Measurements from ENCODE around the gene DNAJC3.
"Not testable (repeated sequence)": the region's sequence is repeated elsewhere in the genome, so short reads cannot be mapped to it uniquely, and the experiment has no call there.

The DNAJC3 gene

DNA sequence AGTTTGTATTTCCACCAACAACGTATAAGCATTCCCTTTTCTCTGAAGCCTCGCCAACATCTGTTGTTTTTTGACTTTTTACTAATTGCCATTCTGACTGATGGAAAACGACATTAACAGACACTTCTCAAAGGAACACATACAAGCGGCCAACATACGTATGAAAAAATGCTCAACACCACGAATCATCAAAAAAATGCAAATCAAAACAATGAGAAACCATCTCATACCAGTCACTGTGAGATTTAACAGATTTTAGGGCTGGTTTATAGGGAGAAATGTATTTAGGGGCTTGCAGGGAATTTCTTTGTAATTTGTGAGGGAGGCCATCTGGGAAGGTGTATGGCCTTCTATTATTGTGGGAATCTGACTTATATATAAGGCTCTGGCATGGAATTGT lies 29.6 kb upstream of the DNAJC3 start:
- no peak for ATAC-seq (replicated peaks; ENCODE audit: extremely low read depth, poor library complexity, severe bottlenecking)
- Mint-ChIP-seq H3K36me3 (ENCODE audit: insufficient read depth) (no peaks in the 10 kb centered on the region), H3K4me3 (no peak overlapping the region), H3K4me1 (no peaks in the 10 kb centered on the region), H3K27ac (ENCODE audit: low read depth) (no peak overlapping the region), H3K9me3 (no peaks in the 10 kb centered on the region), H3K27me3 (peaks cover 25% of the 10 kb centered on the region)
- DNase-seq (ENCODE audit: low spot score in 2 of 2) = no peak

DNA sequence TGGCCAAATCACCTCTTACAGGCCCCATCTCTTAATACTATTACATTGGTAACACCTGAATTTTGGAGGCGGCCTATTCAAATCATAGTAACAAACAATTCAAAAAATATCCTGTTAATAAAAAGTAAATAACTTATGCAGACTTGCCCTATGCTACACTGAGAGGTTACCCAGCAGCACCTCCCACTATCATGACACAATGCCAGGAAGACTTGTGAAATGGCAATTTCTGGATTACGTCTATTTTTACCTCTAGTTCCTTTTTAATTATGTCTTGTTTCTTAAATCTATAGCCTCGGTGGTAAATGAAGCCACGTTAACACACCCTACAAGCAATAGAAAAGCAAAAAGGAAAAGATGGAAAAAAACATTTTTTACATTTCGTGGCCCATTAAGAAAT lies 26.2 kb upstream of the DNAJC3 start:
- ATAC-seq (replicated peaks; ENCODE audit: extremely low read depth, poor library complexity, severe bottlenecking) (no peak), DNase-seq (ENCODE audit: low spot score in 2 of 2) (no peak)
- Mint-ChIP-seq H3K27ac (ENCODE audit: low read depth) (no peak overlapping the region), H3K9me3 (no peaks in the 10 kb centered on the region), H3K4me3 (no peak overlapping the region), H3K27me3 (peaks cover 3% of the 10 kb centered on the region), H3K36me3 (ENCODE audit: insufficient read depth) (no peaks in the 10 kb centered on the region), H3K4me1 (no peaks in the 10 kb centered on the region)

DNA sequence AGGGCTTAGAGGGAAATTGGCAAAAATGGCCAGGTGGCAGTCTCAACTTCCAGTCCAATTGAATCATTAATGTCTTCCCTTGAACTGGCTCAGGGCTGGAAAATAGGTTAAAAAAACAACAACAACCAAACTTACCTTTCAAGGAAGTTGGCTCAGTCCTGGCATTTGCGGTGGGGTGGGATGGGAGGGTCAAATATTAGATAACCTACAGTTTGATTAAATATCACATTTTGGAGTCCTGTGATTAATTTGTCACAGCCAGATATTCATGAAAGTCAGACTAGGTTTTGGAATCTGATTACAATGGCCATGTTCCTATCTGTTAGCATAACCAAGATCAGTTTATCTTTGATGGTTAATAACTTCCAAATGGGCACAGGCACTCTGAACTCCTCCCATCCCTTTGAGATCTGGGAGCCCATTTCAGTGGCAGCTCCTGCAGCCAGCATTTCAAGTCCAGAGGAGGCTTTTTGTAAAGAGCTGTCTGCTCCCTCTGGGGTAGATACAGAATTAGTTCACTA lies 24.6 kb upstream of the DNAJC3 start:
- Mint-ChIP-seq H3K4me3 (no peak overlapping the region), H3K27ac (ENCODE audit: low read depth) (no peak overlapping the region), H3K36me3 (ENCODE audit: insufficient read depth) (no peaks in the 10 kb centered on the region), H3K4me1 (no peaks in the 10 kb centered on the region), H3K27me3 (no peaks in the 10 kb centered on the region), H3K9me3 (no peaks in the 10 kb centered on the region)
- DNase-seq (ENCODE audit: low spot score in 2 of 2) = no peak
- ATAC-seq (replicated peaks; ENCODE audit: extremely low read depth, poor library complexity, severe bottlenecking) = no peak

DNA sequence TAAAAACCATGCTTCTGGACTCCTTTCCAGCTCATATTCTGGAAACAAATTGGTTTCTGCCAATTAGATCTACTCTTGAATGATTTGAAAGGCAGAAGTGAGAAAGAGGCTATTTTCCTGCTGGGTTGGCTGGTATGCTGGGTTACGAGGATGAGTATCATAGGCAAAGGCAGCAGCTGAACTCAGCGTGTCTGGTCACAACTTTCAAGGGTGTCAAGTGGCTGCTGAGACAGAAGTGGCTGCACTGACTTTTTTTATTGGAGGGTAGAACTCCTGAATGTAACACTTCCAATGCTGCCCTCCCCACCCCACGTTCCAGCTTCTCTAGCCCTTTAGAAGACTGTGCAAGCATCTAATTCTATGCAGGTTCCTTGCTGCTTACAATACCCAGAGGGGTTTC lies 24.1 kb upstream of the DNAJC3 start:
- no peak for DNase-seq (ENCODE audit: low spot score in 2 of 2)
- Mint-ChIP-seq H3K36me3 (ENCODE audit: insufficient read depth) (no peaks in the 10 kb centered on the region), H3K27me3 (no peaks in the 10 kb centered on the region), H3K4me1 (no peaks in the 10 kb centered on the region), H3K27ac (ENCODE audit: low read depth) (no peak overlapping the region), H3K9me3 (no peaks in the 10 kb centered on the region), H3K4me3 (no peak overlapping the region)
- ATAC-seq (replicated peaks; ENCODE audit: extremely low read depth, poor library complexity, severe bottlenecking) = no peak

DNA sequence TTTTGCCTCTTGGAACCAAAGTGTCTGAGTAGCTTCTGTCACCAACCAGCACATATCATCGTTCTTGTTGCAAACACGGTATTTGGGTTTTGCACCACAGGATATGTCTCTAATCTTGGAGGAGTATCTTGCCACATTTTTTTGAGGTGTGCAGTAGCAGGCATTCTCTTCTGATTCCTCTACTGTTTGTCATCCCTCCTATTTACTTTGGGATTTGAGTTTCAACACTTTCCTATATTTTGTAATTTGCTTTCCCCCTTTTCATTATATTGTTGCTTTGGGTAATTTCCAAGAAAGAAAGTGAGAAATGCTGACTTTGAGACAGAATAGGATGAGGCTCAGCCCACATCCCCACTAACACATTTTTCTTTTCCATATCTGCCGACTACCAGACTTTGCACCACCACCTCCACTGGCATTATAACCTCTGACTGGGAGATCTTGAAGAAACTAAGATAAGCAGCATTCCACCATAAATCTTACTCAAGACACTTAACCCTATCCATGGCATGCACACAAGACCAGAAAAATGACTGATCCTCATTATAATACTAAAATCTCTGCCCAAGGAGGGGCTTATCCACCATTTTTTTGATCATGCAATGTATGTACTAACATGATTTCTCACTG lies 20.4 kb upstream of the DNAJC3 start:
- H3K27ac Mint-ChIP-seq (ENCODE audit: low read depth) = no peak overlapping the region
- H3K4me1 Mint-ChIP-seq = no peaks in the 10 kb centered on the region
- H3K27me3 Mint-ChIP-seq = no peaks in the 10 kb centered on the region
- no peak overlapping the region for H3K4me3 Mint-ChIP-seq
- H3K36me3 Mint-ChIP-seq (ENCODE audit: insufficient read depth) = no peaks in the 10 kb centered on the region
- peaks cover 5% of the 10 kb centered on the region for H3K9me3 Mint-ChIP-seq
- ATAC-seq (replicated peaks; ENCODE audit: extremely low read depth, poor library complexity, severe bottlenecking) (no peak), DNase-seq (ENCODE audit: low spot score in 2 of 2) (no peak)

DNA sequence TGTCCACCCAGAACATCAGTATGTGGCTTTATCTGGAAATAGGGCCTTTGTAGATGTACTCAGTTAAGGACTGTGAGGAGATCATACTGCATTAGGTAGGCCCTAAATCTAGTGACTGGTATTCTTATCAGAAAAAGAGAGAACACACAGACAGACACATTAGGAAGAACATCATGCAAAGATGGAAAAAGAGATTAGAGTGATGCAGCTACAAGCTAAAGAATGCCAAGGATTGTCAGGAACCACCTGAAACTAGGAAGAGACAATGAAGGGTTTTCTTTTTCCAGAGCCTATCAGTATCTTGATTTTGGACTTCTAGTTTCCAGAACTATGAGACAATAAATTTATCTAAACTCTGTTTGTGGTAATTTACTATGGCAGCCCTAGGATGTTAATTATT lies 17.4 kb upstream of the DNAJC3 start:
- no peak overlapping the region for H3K4me3 Mint-ChIP-seq
- peaks cover 10% of the 10 kb centered on the region for H3K9me3 Mint-ChIP-seq
- peaks cover 23% of the 10 kb centered on the region for H3K27me3 Mint-ChIP-seq
- ATAC-seq (replicated peaks; ENCODE audit: extremely low read depth, poor library complexity, severe bottlenecking) (no peak), DNase-seq (ENCODE audit: low spot score in 2 of 2) (no peak)
- H3K27ac Mint-ChIP-seq (ENCODE audit: low read depth) = no peak overlapping the region
- H3K36me3 Mint-ChIP-seq (ENCODE audit: insufficient read depth) = no peaks in the 10 kb centered on the region
- H3K4me1 Mint-ChIP-seq = no peaks in the 10 kb centered on the region

DNA sequence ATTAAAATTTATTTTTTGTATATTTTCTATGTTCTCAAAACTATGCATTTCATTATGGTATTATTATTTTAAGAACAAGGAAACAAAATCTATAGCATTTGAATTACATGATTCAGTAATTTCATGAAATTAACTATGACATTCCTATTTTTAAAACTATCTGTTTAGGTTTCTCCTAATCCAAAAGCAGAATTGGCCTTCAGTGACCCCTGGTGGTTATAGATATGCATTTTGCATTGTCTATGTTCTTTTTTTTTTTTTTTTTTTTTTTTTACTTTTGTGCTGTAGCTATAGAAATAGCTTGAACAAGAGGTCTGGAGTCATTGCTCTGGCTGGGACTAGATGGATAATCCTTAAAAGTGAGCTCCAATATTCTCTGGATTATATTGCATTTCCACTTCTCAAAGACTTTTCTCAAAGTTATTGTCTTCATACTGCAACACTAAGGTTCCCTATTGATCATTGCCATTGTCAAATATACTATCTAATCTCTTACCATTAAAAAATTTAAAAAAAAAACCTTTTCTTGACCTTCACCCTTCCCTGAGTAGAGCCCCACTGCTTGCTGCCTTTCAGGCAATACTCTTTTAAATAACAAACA lies 15.9 kb upstream of the DNAJC3 start:
- H3K27me3 Mint-ChIP-seq = peaks cover 23% of the 10 kb centered on the region
- H3K4me1 Mint-ChIP-seq = no peaks in the 10 kb centered on the region
- ATAC-seq (replicated peaks; ENCODE audit: extremely low read depth, poor library complexity, severe bottlenecking) (no peak), DNase-seq (ENCODE audit: low spot score in 2 of 2) (no peak)
- no peaks in the 10 kb centered on the region for H3K36me3 Mint-ChIP-seq (ENCODE audit: insufficient read depth)
- no peak overlapping the region for H3K27ac Mint-ChIP-seq (ENCODE audit: low read depth)
- H3K4me3 Mint-ChIP-seq = no peak overlapping the region
- peaks cover 18% of the 10 kb centered on the region for H3K9me3 Mint-ChIP-seq

DNA sequence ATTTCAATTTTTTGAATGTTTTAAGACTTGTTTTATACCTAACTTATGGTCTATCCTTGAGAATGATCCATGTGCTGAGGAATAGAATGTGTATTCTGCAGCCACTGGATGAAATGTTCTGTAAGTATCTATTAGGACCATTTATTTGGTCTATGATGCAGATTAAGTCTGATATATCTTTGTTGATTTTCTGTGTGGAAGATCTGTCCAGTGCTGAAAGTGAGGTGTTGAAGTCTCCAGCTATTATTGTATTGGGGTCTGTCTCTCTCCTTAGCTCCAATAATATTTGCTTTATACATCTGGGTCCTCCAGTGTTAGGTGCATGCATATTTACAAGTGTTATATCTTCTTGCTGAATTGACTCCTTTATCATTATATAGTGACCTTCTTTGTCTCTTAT lies 9.7 kb upstream of the DNAJC3 start:
- H3K36me3 Mint-ChIP-seq (ENCODE audit: insufficient read depth); ATAC-seq (replicated peaks; ENCODE audit: extremely low read depth, poor library complexity, severe bottlenecking); H3K27ac Mint-ChIP-seq (ENCODE audit: low read depth); DNase-seq (ENCODE audit: low spot score in 2 of 2); H3K4me3 Mint-ChIP-seq; H3K4me1 Mint-ChIP-seq: not testable (repeated sequence)
- peaks cover 46% of the 10 kb centered on the region for H3K9me3 Mint-ChIP-seq
- H3K27me3 Mint-ChIP-seq = peaks cover 16% of the 10 kb centered on the region

DNA sequence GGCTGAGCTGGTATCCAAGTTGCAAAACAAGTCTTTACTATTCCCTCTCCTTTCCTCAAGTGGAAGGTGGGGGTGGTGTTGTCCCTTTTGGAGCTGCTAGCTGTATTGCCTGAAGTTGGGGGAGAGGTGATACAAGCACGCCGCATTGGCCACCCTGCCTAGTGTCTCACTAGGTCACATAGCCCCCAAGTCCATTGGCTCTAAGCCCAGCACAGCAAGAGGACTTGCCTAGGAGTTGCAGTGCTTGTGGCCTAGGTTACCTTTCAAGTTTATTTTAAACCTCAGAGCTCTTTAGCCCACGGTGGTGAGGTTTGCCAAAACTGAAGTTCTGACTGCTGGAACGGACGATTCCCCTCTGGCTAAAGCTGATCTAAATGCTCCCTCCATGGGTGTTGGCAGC lies 5.3 kb upstream of the DNAJC3 start:
- H3K9me3 Mint-ChIP-seq = peaks cover 29% of the 10 kb centered on the region
- ATAC-seq (replicated peaks; ENCODE audit: extremely low read depth, poor library complexity, severe bottlenecking) (no peak), DNase-seq (ENCODE audit: low spot score in 2 of 2) (no peak)
- H3K27ac Mint-ChIP-seq (ENCODE audit: low read depth) = no peak overlapping the region
- H3K4me1 Mint-ChIP-seq = peaks cover 26% of the 10 kb centered on the region
- no peaks in the 10 kb centered on the region for H3K27me3 Mint-ChIP-seq
- peaks cover 7% of the 10 kb centered on the region for H3K36me3 Mint-ChIP-seq (ENCODE audit: insufficient read depth)
- no peak overlapping the region for H3K4me3 Mint-ChIP-seq

DNA sequence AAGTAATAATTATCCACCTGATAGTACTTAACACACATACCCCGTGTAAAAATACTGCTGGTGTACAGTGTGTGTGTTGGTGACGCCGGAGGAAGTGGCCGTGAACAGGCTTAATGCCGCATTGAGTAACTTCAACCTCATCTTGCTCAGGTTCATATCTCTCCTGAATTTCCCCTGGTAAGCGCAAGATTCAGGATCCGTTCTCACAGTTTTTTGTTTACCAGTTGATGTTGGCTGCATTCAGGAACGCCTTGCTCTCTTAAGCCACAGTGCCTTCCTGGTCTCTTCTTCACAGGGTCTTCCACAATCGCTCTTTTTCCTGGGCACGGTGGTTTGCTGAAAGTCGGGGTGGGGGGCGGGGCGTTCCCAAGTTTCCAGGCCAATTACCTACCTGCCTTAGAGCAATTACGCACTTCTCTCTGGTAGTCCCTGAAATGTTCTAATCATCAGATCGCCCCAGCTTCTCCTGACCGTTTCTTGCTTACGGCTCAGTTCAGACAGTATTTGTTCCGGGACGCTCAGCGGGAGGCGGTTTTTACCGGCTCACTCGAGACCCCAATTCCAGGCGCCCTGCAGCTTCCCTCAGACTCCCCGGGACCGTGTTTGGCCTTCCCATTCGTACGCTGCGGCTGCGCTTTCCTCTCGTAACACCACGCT lies 706 bp upstream of the DNAJC3 start:
- DNase-seq (ENCODE audit: low spot score in 2 of 2) (no peak), ATAC-seq (replicated peaks; ENCODE audit: extremely low read depth, poor library complexity, severe bottlenecking) (peak; percentile 12)
- Mint-ChIP-seq H3K27ac (ENCODE audit: low read depth) (peak overlapping the region; percentile 99), H3K9me3 (no peaks in the 10 kb centered on the region), H3K4me1 (peaks cover 55% of the 10 kb centered on the region), H3K4me3 (peak overlapping the region; percentile 99), H3K36me3 (ENCODE audit: insufficient read depth) (peaks cover 19% of the 10 kb centered on the region), H3K27me3 (no peaks in the 10 kb centered on the region)

DNA sequence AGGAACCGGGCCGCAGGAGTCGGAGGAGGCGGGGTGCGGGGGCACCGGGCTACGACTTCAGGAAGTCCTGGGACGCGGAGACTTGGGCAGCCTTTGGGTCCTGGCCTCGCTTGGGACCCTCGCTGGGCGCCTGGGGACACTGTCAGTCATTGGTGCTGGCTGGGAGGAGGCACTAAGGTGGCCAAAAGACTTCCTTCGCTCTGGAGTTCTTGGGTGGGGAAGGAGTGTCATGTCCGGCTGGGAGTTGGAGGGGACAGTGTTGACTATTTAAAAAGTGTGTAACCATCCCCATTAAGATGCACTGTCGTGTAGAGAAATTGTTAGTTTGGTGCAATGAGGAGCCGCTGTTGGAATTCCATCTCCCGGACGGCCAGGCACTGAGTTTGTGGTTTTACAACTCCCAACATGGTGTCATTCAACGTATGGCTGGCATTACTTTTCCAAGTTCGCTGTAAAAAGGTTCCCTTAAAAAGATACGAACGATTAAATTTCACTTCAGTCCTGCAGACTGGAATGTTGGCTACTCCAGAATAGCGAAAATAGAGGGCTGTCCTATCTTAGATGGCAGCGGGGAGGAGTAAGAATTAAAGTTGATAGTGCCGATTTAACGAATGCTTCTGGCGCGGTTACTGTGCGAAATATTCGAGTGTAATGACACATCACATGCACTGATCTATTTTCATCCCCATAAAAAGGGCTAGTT lies 776 bp downstream of the DNAJC3 start:
- peaks cover 19% of the 10 kb centered on the region for H3K36me3 Mint-ChIP-seq (ENCODE audit: insufficient read depth)
- peaks cover 70% of the 10 kb centered on the region for H3K4me1 Mint-ChIP-seq
- H3K27me3 Mint-ChIP-seq = no peaks in the 10 kb centered on the region
- peak overlapping the region; percentile 99 for H3K27ac Mint-ChIP-seq (ENCODE audit: low read depth)
- H3K9me3 Mint-ChIP-seq = no peaks in the 10 kb centered on the region
- ATAC-seq (replicated peaks; ENCODE audit: extremely low read depth, poor library complexity, severe bottlenecking) (no peak), DNase-seq (ENCODE audit: low spot score in 2 of 2) (no peak)
- H3K4me3 Mint-ChIP-seq = peak overlapping the region; percentile 99

DNA sequence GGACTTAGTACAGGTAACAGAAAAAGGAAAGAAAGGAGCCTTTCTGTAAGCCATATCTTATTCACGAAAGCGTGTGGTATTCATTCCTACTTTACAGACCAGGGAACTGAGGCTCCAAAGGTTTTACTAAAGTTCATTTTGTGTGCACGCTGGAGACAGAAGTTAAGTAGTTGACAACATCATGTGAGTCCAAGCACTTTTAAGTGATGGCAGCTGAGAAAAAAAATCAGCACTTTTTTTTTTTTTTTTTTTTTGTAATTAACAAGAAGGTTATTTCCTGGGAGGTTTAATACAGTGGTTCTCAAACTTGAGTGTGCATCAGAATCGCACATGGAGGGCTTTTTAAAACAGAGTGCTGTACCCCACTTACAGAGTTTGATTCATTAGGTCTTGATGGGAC lies 2.0 kb downstream of the DNAJC3 start:
- no peak for ATAC-seq (replicated peaks; ENCODE audit: extremely low read depth, poor library complexity, severe bottlenecking)
- Mint-ChIP-seq H3K36me3 (ENCODE audit: insufficient read depth) (peaks cover 19% of the 10 kb centered on the region), H3K4me1 (peaks cover 76% of the 10 kb centered on the region), H3K9me3 (no peaks in the 10 kb centered on the region), H3K27ac (ENCODE audit: low read depth) (peak overlapping the region; percentile 41), H3K27me3 (no peaks in the 10 kb centered on the region), H3K4me3 (peak overlapping the region; percentile 99)
- no peak for DNase-seq (ENCODE audit: low spot score in 2 of 2)
